Measurements from ENCODE around the gene MATR3. TPM values are rescaled to one million over a fixed set of nuclear protein-coding genes. Genes with fewer than 3 reads are reported as not detected.
A peak's percentile ranks its signal among the peaks of the same experiment; 100 is the strongest.

MATR3 gene
- total RNA-seq, 6 donors from 2014 or later, result 125 to 264 (median 158) TPM

GRCh38 chr5:139369181-139369580 is 75.6 kb downstream of the MATR3 start:
- H3K4me1 ChIP-seq, result no peaks in the 10 kb centered on the region

GRCh38 chr5:139371482-139372435 is 78.2 kb downstream of the MATR3 start:
- Histone ChIP-seq H3K4me1 (no peaks in the 10 kb centered on the region), H3K9me3 (no peaks in the 10 kb centered on the region), H3K27me3 (no peaks in the 10 kb centered on the region), H3K36me3 (peaks cover 3 to 68% (median 43%) of the 10 kb centered on the region in 4 donors), H3K4me3 (no peak overlapping the region), H3K27ac (no peak overlapping the region)
- ATAC-seq (ENCODE audit: low FRiP score in 2 of 2), result peak in 1 of 2 donors; percentile 43
- no peak for TF ChIP-seq CTCF (IDR thresholded peaks at IDR 0.05)
- TF ChIP-seq EP300 (IDR thresholded peaks at IDR 0.05), result no peak
- TF ChIP-seq POLR2A (IDR thresholded peaks at IDR 0.05), result no peak
- TF ChIP-seq POLR2AphosphoS5 (IDR thresholded peaks at IDR 0.05), result no peak
- no peak for DNase-seq
- 76 to 87% methylated on average over 7 of the region's 7 CpGs for WGBS, 2 donors

More at GRCh38 chr5:139369181-139369580, 75.6 kb downstream of the MATR3 start:
- Histone ChIP-seq H3K27me3 (no peaks in the 10 kb centered on the region), H3K36me3 (peaks cover 24 to 94% (median 61%) of the 10 kb centered on the region in 4 donors), H3K9me3 (no peaks in the 10 kb centered on the region), H3K27ac (no peak overlapping the region), H3K4me3 (no peak overlapping the region)
- no peak for ATAC-seq (ENCODE audit: low FRiP score in 2 of 2)
- no peak for TF ChIP-seq CTCF (IDR thresholded peaks at IDR 0.05)
- TF ChIP-seq POLR2A (IDR thresholded peaks at IDR 0.05), result no peak
- TF ChIP-seq POLR2AphosphoS5 (IDR thresholded peaks at IDR 0.05), result no peak
- TF ChIP-seq EP300 (IDR thresholded peaks at IDR 0.05), result no peak
- no peak for DNase-seq
- 91 to 97% methylated on average over 1 of the region's 1 CpG for WGBS, 2 donors

- no peak for ATAC-seq (ENCODE audit: low FRiP score in 2 of 2)
- TF ChIP-seq CTCF (IDR thresholded peaks at IDR 0.05), result no peak
- no peak for TF ChIP-seq POLR2A (IDR thresholded peaks at IDR 0.05)
- H3K27ac ChIP-seq, result no peak overlapping the region
Measured at GRCh38 chr5:139374909-139375308, 81.4 kb downstream of the MATR3 start.

GRCh38 chr5:139376364-139376763 is 82.8 kb downstream of the MATR3 start:
- H3K9me3 ChIP-seq, result no peaks in the 10 kb centered on the region
- no peak for DNase-seq
- TF ChIP-seq CTCF (IDR thresholded peaks at IDR 0.05) (no peak), POLR2A (IDR thresholded peaks at IDR 0.05) (no peak), POLR2AphosphoS5 (IDR thresholded peaks at IDR 0.05) (no peak), EP300 (IDR thresholded peaks at IDR 0.05) (no peak)
- no peaks in the 10 kb centered on the region for H3K4me1 ChIP-seq
- H3K27ac ChIP-seq, result no peak overlapping the region
- H3K36me3 ChIP-seq, result peaks cover 0 to 24% (median 19%) of the 10 kb centered on the region in 4 donors
- 88 to 96% methylated on average over 7 of the region's 7 CpGs for WGBS, 2 donors
- H3K27me3 ChIP-seq, result no peaks in the 10 kb centered on the region
- H3K4me3 ChIP-seq, result no peak overlapping the region
- no peak for ATAC-seq (ENCODE audit: low FRiP score in 2 of 2)

More at GRCh38 chr5:139374909-139375308, 81.4 kb downstream of the MATR3 start:
- WGBS, 2 donors, result 92% methylated on average over 2 of the region's 2 CpGs
- H3K4me1 ChIP-seq, result no peaks in the 10 kb centered on the region
- no peaks in the 10 kb centered on the region for H3K27me3 ChIP-seq
- H3K4me3 ChIP-seq, result no peak overlapping the region
- H3K36me3 ChIP-seq, result peaks cover 0 to 36% (median 27%) of the 10 kb centered on the region in 4 donors
- no peaks in the 10 kb centered on the region for H3K9me3 ChIP-seq
- no peak for DNase-seq
